Right atrium auricular region (tissue), 2 donors: ENCODE measurements around the gene FSD2. TPM values are rescaled to one million over a fixed set of nuclear protein-coding genes. Genes with fewer than 3 reads are reported as not detected.

ENCODE experiments used
- DNase-seq: peaks from one replicate; pipeline ENCODE4 v3.0.0-alpha.2; 2019; ENCODE audit warnings: low spot score
- H3K27ac ChIP-seq, 2 donors: fragments of 200-600 bp; sonication (generic); 1 replicate in 1 of 2; 2 replicates in 1 of 2; pipeline ENCODE4 v1.5.1; 2016 to 2019
- H3K27me3 ChIP-seq, 2 donors: fragments of 200-600 bp; sonication (generic); one replicate each; pipeline versions ENCODE4 v1.5.1 to v1.6.0; 2017 to 2019
- H3K36me3 ChIP-seq: fragments of 200-600 bp; sonication (generic); one replicate; pipeline ENCODE4 v1.5.1; 2016
- H3K4me1 ChIP-seq, 2 donors: fragments of 200-600 bp; sonication (generic); one replicate each; pipeline versions ENCODE4 v1.5.1 to v1.6.0; 2017 to 2019
- H3K4me3 ChIP-seq, 2 donors: fragments of 200-600 bp; sonication (generic); 1 replicate in 1 of 2; 2 replicates in 1 of 2; pipeline ENCODE4 v1.5.1; 2017 to 2019; ENCODE audit warnings: mild to moderate bottlenecking in 1 of 2, moderate library complexity in 1 of 2
- H3K9me3 ChIP-seq, 2 donors: fragments of 200-600 bp; sonication (generic); one replicate each; pipeline ENCODE4 v1.5.1; 2019
- total RNA-seq, 2 donors: library from RNA; depleted of rRNA; stranded (reverse); fragments of >200 nt; gene quantifications; one replicate each; pipeline ENCODE4 v1.1.0, GENCODE V29; 2016
- TF ChIP-seq, protein P1 (sequence below), 2 donors: fragments of 200-600 bp; sonication (generic); IDR thresholded peaks; one replicate each; pipeline ENCODE4 v1.5.1; 2019; ENCODE audit warnings: antibody characterized with exemption in 2 of 2

The FSD2 gene, protein sequence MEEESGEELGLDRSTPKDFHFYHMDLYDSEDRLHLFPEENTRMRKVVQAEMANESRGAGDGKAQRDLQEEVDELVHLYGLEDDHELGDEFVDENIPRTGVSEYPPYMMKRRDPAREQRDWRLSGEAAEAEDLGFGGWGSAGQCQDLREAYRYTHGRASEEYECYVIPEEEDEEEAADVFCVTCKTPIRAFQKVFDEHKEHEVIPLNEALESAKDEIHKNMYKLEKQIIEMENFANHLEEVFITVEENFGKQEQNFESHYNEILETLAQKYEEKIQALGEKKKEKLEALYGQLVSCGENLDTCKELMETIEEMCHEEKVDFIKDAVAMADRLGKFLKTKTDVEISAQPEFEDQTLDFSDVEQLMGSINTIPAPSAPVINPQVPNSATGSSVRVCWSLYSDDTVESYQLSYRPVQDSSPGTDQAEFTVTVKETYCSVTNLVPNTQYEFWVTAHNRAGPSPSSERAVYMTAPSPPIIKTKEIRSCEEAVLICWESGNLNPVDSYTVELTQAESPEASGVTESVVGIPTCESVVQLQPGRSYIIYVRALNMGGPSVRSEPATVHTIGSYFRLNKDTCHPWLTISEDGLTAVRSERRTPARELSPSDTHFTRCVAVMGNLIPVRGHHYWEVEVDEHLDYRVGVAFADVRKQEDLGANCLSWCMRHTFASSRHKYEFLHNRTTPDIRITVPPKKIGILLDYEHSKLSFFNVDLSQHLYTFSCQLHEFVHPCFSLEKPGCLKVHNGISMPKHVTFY
- total RNA-seq: 10 to 100 TPM in 1 of 2 donors, 1 to 10 TPM in 1; 9.0 to 58.8 TPM

- H3K4me3 ChIP-seq: peak within 1 kb of the TSS; percentile 44 to 51
Measured at GRCh38 chr15:82805994-82806406, at the start of gene FSD2. Gene FSD2, minus strand, starts transcription at chr15:82806069. Its CDS starts 18,679 bp downstream, at chr15:82787390.

DNA sequence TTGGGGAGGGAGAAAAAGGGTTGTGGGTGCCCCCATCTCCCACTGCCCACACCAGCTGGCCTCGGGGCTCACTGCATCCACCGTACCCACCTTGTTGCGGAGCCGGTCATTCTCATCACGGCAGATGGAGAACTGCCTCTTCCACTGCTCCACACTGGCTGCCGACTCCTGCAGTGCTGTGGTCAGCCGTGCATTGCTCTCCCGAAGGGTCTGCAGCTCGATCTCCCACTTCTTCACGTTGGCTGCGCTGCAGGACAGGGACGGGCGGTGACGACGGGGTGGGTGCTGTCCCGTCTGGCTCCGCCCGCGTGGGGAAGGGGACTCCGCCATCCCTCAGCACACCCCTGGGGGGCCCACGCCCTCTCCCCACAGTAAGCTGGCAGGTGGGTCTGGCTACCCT, 48.7 kb upstream of the FSD2 start:
- Histone ChIP-seq H3K4me1 (peaks cover 0 to 6% of the 10 kb centered on the region in 2 donors), H3K9me3 (no peaks in the 10 kb centered on the region), H3K4me3 (no peak overlapping the region), H3K27me3 (no peaks in the 10 kb centered on the region), H3K27ac (no peak overlapping the region), H3K36me3 (no peaks in the 10 kb centered on the region)
- TF ChIP-seq, protein P1, sequence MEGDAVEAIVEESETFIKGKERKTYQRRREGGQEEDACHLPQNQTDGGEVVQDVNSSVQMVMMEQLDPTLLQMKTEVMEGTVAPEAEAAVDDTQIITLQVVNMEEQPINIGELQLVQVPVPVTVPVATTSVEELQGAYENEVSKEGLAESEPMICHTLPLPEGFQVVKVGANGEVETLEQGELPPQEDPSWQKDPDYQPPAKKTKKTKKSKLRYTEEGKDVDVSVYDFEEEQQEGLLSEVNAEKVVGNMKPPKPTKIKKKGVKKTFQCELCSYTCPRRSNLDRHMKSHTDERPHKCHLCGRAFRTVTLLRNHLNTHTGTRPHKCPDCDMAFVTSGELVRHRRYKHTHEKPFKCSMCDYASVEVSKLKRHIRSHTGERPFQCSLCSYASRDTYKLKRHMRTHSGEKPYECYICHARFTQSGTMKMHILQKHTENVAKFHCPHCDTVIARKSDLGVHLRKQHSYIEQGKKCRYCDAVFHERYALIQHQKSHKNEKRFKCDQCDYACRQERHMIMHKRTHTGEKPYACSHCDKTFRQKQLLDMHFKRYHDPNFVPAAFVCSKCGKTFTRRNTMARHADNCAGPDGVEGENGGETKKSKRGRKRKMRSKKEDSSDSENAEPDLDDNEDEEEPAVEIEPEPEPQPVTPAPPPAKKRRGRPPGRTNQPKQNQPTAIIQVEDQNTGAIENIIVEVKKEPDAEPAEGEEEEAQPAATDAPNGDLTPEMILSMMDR (IDR thresholded peaks at IDR 0.05): no peak
- peak; percentile 16 for DNase-seq

More at GRCh38 chr15:82805994-82806406, at the start of gene FSD2:
- Histone ChIP-seq H3K27me3 (no peaks in the 10 kb centered on the region), H3K27ac (peak within 1 kb of the TSS; percentile 97 to 98), H3K9me3 (no peaks in the 10 kb centered on the region), H3K36me3 (no peaks in the 10 kb centered on the region), H3K4me1 (peaks cover 0 to 31% of the 10 kb centered on the region in 2 donors)
- TF ChIP-seq, protein P1 (IDR thresholded peaks at IDR 0.05): no peak
- peak; percentile 62 for DNase-seq

GRCh38 chr15:82852941-82853561, 47.2 kb upstream of the FSD2 start:
- TF ChIP-seq, protein P1 (IDR thresholded peaks at IDR 0.05): no peak
- H3K27ac ChIP-seq: no peak overlapping the region

DNA sequence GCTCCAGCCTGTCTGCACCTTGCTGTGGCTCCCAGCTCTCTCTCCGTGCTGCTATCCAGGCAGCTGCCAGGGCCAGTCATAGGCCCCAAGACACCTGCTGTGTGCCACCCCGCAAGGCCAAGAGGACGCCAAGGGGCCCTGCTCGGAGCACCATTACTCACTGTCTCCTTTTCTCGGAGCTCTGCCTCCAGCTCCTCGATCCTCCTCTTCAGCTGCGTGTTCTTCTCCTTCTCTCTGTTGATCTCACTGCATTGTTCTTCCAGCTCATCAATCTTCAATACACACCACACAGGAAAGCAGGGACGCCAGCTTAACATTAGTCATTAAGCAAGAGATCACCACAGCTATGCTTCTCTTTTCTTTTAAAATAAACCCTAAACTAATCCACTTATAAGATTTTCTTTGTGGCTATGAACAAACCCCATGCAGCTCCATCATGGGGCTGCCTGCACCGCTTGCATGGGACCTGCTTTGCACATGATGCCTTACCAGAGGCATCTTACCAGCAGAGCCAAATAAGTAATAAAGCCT, 46.2 kb upstream of the FSD2 start:
- no peaks in the 10 kb centered on the region for H3K9me3 ChIP-seq
- no peak overlapping the region for H3K27ac ChIP-seq
- DNase-seq: peak; percentile 16
- TF ChIP-seq, protein P1 (IDR thresholded peaks at IDR 0.05): no peak
- H3K4me1 ChIP-seq: peaks cover 0 to 13% of the 10 kb centered on the region in 2 donors
- no peaks in the 10 kb centered on the region for H3K36me3 ChIP-seq
- H3K4me3 ChIP-seq: no peak overlapping the region
- no peaks in the 10 kb centered on the region for H3K27me3 ChIP-seq

More at GRCh38 chr15:82852941-82853561, 47.2 kb upstream of the FSD2 start:
- Histone ChIP-seq H3K9me3 (no peaks in the 10 kb centered on the region), H3K4me1 (peaks cover 0 to 13% of the 10 kb centered on the region in 2 donors), H3K4me3 (no peak overlapping the region), H3K36me3 (no peaks in the 10 kb centered on the region), H3K27me3 (no peaks in the 10 kb centered on the region)
- peak; percentile 34 for DNase-seq

GRCh38 chr15:82851306-82851850, 45.5 kb upstream of the FSD2 start:
- H3K27ac ChIP-seq: no peak overlapping the region
- DNase-seq: peak; percentile 42
- H3K9me3 ChIP-seq: no peaks in the 10 kb centered on the region
- no peaks in the 10 kb centered on the region for H3K27me3 ChIP-seq
- no peak overlapping the region for H3K4me3 ChIP-seq
- H3K36me3 ChIP-seq: no peaks in the 10 kb centered on the region
- TF ChIP-seq, protein P1 (IDR thresholded peaks at IDR 0.05): no peak
- peaks cover 0 to 13% of the 10 kb centered on the region in 2 donors for H3K4me1 ChIP-seq
